CD8-positive, alpha-beta memory T cell (primary cell): Measurements from ENCODE around the gene KLHL42. TPM values are rescaled to one million over a fixed set of nuclear protein-coding genes. Genes with fewer than 3 reads are reported as not detected.

Experiments
- CTCF ChIA-PET: fragments of 350-600 bp; sonication (Branson Sonifier 250); formaldehyde crosslinking; loops from one replicate; lab custom pipeline; 2021; ENCODE audit warnings: antibody characterized with exemption; lab: Charles Lee
- POLR2A ChIA-PET: fragments of 350-600 bp; sonication (Branson Sonifier 250); formaldehyde crosslinking; loops from one replicate; lab custom pipeline; 2021; ENCODE audit warnings: antibody characterized with exemption; lab: Charles Lee
- DNase-seq, 5 donors: peaks; one replicate each; pipeline versions ENCODE4 v3.0.0 to v3.0.0-alpha.2; 2020 to 2022; ENCODE audit warnings: mixed read lengths in 1 of 5
- H3K27ac ChIP-seq: one replicate; pipeline ENCODE4 v1.7.0; 2013; ENCODE audit warnings: low read depth, mild to moderate bottlenecking, low read length, moderate library complexity
- H3K27me3 ChIP-seq: 2 replicates; pipeline ENCODE4 v1.7.0; 2013; ENCODE audit warnings: low read length, mild to moderate bottlenecking; ENCODE audit not compliant: insufficient read depth, poor library complexity, severe bottlenecking
- H3K36me3 ChIP-seq: 2 replicates; pipeline ENCODE4 v1.7.0; 2013; ENCODE audit warnings: mild to moderate bottlenecking, low read length, moderate library complexity; ENCODE audit not compliant: insufficient read depth
- H3K4me1 ChIP-seq: 2 replicates; pipeline ENCODE4 v1.7.0; 2013; ENCODE audit warnings: mild to moderate bottlenecking, low read length, moderate library complexity; ENCODE audit not compliant: insufficient read depth
- H3K4me3 ChIP-seq: 2 replicates; pipeline ENCODE4 v1.7.0; 2013; ENCODE audit warnings: mild to moderate bottlenecking, low read length
- H3K9me3 ChIP-seq: 2 replicates; pipeline ENCODE4 v1.7.0; 2013; ENCODE audit warnings: mild to moderate bottlenecking, low read length
- H3K27ac Mint-ChIP-seq, 8 donors: one replicate each; pipeline ENCODE4 v1.8.0; 2020 to 2021; ENCODE audit warnings: mixed read lengths in 8 of 8, mild to moderate bottlenecking in 6 of 8, inconsistent platforms in 3 of 8, moderate library complexity in 3 of 8
- H3K27me3 Mint-ChIP-seq, 2 donors: one replicate each; pipeline ENCODE4 v1.8.0; 2020 to 2021; ENCODE audit warnings: mixed read lengths in 2 of 2, mild to moderate bottlenecking in 1 of 2, moderate library complexity in 1 of 2
- H3K36me3 Mint-ChIP-seq, 3 donors: one replicate each; pipeline ENCODE4 v1.8.0; 2020 to 2021; ENCODE audit warnings: mixed read lengths in 3 of 3, inconsistent platforms in 1 of 3, mild to moderate bottlenecking in 1 of 3
- H3K4me1 Mint-ChIP-seq, 3 donors: one replicate each; pipeline ENCODE4 v1.8.0; 2020 to 2021; ENCODE audit warnings: mixed read lengths in 3 of 3, inconsistent platforms in 1 of 3, mild to moderate bottlenecking in 1 of 3
- H3K4me3 Mint-ChIP-seq, 7 donors: one replicate each; pipeline ENCODE4 v1.8.0; 2020 to 2021; ENCODE audit warnings: mixed read lengths in 7 of 7, mild to moderate bottlenecking in 6 of 7, moderate library complexity in 4 of 7, inconsistent platforms in 2 of 7
- H3K9me3 Mint-ChIP-seq, 5 donors: one replicate each; pipeline ENCODE4 v1.8.0; 2020 to 2022; ENCODE audit warnings: mixed read lengths in 5 of 5, mild to moderate bottlenecking in 3 of 5, moderate library complexity in 2 of 5, inconsistent platforms in 1 of 5
- polyA plus RNA-seq: library from polyadenylated mRNA; unstranded; fragments of 300-500 nt; fragmentation: Illumina TruSeq; gene quantifications from one replicate; pipeline ENCODE4 v1.2.3, GENCODE V29; 2021
- total RNA-seq, 2 experiments: library from RNA; stranded (reverse); gene quantifications; one replicate each; pipeline ENCODE4 v1.2.3, GENCODE V29; 2021

The KLHL42 gene
- total and polyA plus RNA-seq, 3 experiments from 2014 or later, result 9.5 to 14.1 (median 14.1) TPM

DNA sequence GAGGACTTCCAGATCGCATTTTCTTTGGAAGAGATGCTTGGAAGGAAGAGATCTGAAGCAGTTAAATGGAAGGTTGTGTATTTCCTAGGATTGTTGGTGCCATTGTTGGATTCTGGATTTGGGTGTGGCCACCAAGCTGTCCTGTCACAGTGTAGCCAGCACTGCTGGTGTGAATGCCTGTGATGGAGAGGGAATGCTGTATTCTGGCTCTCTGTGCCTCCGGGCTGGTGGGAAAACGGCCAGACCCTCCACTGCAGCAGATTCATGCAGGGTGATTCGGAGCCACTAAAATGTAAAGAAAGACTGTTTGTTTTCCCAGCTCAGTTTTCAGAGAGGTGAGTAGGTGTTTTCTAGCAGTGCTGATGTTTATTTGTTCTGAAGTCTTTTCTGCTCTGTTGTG, 30.7 kb downstream of the KLHL42 start:
- Mint-ChIP-seq H3K9me3 (no peaks in the 10 kb centered on the region), H3K27ac (no peak overlapping the region)
- POLR2A ChIA-PET, result no interaction called here

GRCh38 chr12:27812502-27812901, 32.5 kb downstream of the KLHL42 start:
- no peak overlapping the region for H3K4me3 ChIP-seq
- no peak overlapping the region for H3K4me3 Mint-ChIP-seq
- peaks cover 0 to 9% (median 7%) of the 10 kb centered on the region in 3 donors for H3K4me1 Mint-ChIP-seq
- peaks cover 16% of the 10 kb centered on the region for H3K4me1 ChIP-seq
- POLR2A ChIA-PET, result no interaction called here
- no peaks in the 10 kb centered on the region for H3K36me3 Mint-ChIP-seq
- CTCF ChIA-PET, result interaction anchor here (2.2 kb wide), 1 partner anchor 9 kb away, joined by 11 read pairs; no protein-coding TSS in a partner anchor
- H3K9me3 ChIP-seq, result no peaks in the 10 kb centered on the region
- peaks cover 3% of the 10 kb centered on the region for H3K27me3 ChIP-seq
- H3K27ac ChIP-seq, result no peak overlapping the region
- H3K9me3 Mint-ChIP-seq, result no peaks in the 10 kb centered on the region
- no peak for DNase-seq
- no peak overlapping the region for H3K27ac Mint-ChIP-seq
- peaks cover 0 to 40% of the 10 kb centered on the region in 2 donors for H3K27me3 Mint-ChIP-seq
- no peaks in the 10 kb centered on the region for H3K36me3 ChIP-seq

More for the DNA sequence above, 30.7 kb downstream of the KLHL42 start:
- DNase-seq, result no peak
- no peak overlapping the region for H3K4me3 Mint-ChIP-seq
- Histone ChIP-seq H3K4me3 (no peak overlapping the region), H3K27ac (no peak overlapping the region), H3K9me3 (no peaks in the 10 kb centered on the region), H3K4me1 (peaks cover 24% of the 10 kb centered on the region), H3K36me3 (no peaks in the 10 kb centered on the region), H3K27me3 (peaks cover 3% of the 10 kb centered on the region)
- peaks cover 14 to 25% (median 24%) of the 10 kb centered on the region in 3 donors for H3K4me1 Mint-ChIP-seq
- no peaks in the 10 kb centered on the region for H3K36me3 Mint-ChIP-seq
- CTCF ChIA-PET, result interaction anchor here (2.2 kb wide), 1 partner anchor 11 kb away, joined by 11 read pairs; no protein-coding TSS in a partner anchor
- peaks cover 4 to 42% of the 10 kb centered on the region in 2 donors for H3K27me3 Mint-ChIP-seq

- POLR2A ChIA-PET, result no interaction called here
- Histone ChIP-seq H3K4me3 (no peak overlapping the region), H3K27ac (no peak overlapping the region), H3K9me3 (no peaks in the 10 kb centered on the region), H3K27me3 (no peaks in the 10 kb centered on the region), H3K36me3 (no peaks in the 10 kb centered on the region), H3K4me1 (peaks cover 13% of the 10 kb centered on the region)
- Mint-ChIP-seq H3K4me1 (peaks cover 0 to 6% (median 3%) of the 10 kb centered on the region in 3 donors), H3K27me3 (peaks cover 0 to 36% of the 10 kb centered on the region in 2 donors), H3K27ac (no peak overlapping the region), H3K36me3 (no peaks in the 10 kb centered on the region), H3K4me3 (no peak overlapping the region), H3K9me3 (no peaks in the 10 kb centered on the region)
- no peak for DNase-seq
- CTCF ChIA-PET, result no interaction called here
Observed at GRCh38 chr12:27814411-27814810, 34.4 kb downstream of the KLHL42 start.

- H3K4me3 ChIP-seq, result no peak overlapping the region
- CTCF ChIA-PET, result no interaction called here
- peaks cover 4 to 33% of the 10 kb centered on the region in 2 donors for H3K27me3 Mint-ChIP-seq
- H3K4me3 Mint-ChIP-seq, result no peak overlapping the region
- H3K27ac ChIP-seq, result no peak overlapping the region
- peaks cover 0 to 6% (median 3%) of the 10 kb centered on the region in 3 donors for H3K4me1 Mint-ChIP-seq
- H3K9me3 Mint-ChIP-seq, result no peaks in the 10 kb centered on the region
- peaks cover 13% of the 10 kb centered on the region for H3K4me1 ChIP-seq
- H3K36me3 ChIP-seq, result no peaks in the 10 kb centered on the region
- H3K36me3 Mint-ChIP-seq, result no peaks in the 10 kb centered on the region
- POLR2A ChIA-PET, result no interaction called here
- no peaks in the 10 kb centered on the region for H3K27me3 ChIP-seq
- no peak overlapping the region for H3K27ac Mint-ChIP-seq
- DNase-seq, result no peak
- H3K9me3 ChIP-seq, result no peaks in the 10 kb centered on the region
Observed at GRCh38 chr12:27814851-27815591, 35.0 kb downstream of the KLHL42 start.

DNA sequence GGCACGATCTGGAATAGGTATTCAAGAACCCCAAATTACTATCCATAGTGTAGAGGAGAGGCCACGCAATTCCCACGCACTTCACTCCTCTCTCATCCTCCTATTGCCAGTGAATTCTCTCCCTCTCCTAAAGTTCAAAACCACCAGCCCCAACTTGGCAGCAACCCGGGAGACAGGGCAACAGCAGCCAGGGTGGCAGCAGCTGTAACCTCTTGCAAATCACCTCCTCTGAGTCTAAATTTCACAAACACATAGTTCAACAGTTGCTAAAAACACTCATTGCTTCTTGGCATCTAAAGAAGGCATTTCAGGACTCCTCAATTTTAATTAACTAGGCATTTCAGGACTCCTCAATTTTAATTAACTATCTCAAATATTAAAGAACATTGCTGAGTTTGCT, 37.7 kb downstream of the KLHL42 start:
- H3K4me1 ChIP-seq, result peaks cover 23% of the 10 kb centered on the region
- no peak overlapping the region for H3K4me3 ChIP-seq
- DNase-seq, result no peak

GRCh38 chr12:27818401-27818918, 38.4 kb downstream of the KLHL42 start:
- peaks cover 23% of the 10 kb centered on the region for H3K4me1 ChIP-seq
- DNase-seq, result no peak
- no peak overlapping the region for H3K4me3 ChIP-seq
- no peaks in the 10 kb centered on the region for H3K9me3 ChIP-seq
- H3K27ac ChIP-seq, result no peak overlapping the region
- peaks cover 6 to 12% of the 10 kb centered on the region in 2 donors for H3K27me3 Mint-ChIP-seq
- H3K36me3 ChIP-seq, result no peaks in the 10 kb centered on the region
- H3K9me3 Mint-ChIP-seq, result no peaks in the 10 kb centered on the region
- no peak overlapping the region for H3K4me3 Mint-ChIP-seq
- H3K36me3 Mint-ChIP-seq, result no peaks in the 10 kb centered on the region
- H3K27ac Mint-ChIP-seq, result peak overlapping the region in 2 of 8 donors; percentile 24 to 29
- POLR2A ChIA-PET, result no interaction called here
- H3K27me3 ChIP-seq, result no peaks in the 10 kb centered on the region
- CTCF ChIA-PET, result no interaction called here
- peaks cover 21 to 30% (median 23%) of the 10 kb centered on the region in 3 donors for H3K4me1 Mint-ChIP-seq

More for the DNA sequence above, 37.7 kb downstream of the KLHL42 start:
- no peak overlapping the region for H3K27ac ChIP-seq
- no peaks in the 10 kb centered on the region for H3K9me3 Mint-ChIP-seq
- no peak overlapping the region for H3K27ac Mint-ChIP-seq
- POLR2A ChIA-PET, result no interaction called here
- peaks cover 18 to 24% (median 19%) of the 10 kb centered on the region in 3 donors for H3K4me1 Mint-ChIP-seq
- H3K36me3 ChIP-seq, result no peaks in the 10 kb centered on the region
- H3K9me3 ChIP-seq, result no peaks in the 10 kb centered on the region
- H3K36me3 Mint-ChIP-seq, result no peaks in the 10 kb centered on the region
- peak overlapping the region in 1 of 7 donors; percentile 34 for H3K4me3 Mint-ChIP-seq
- H3K27me3 Mint-ChIP-seq, result peaks cover 6 to 14% of the 10 kb centered on the region in 2 donors
- CTCF ChIA-PET, result no interaction called here
- no peaks in the 10 kb centered on the region for H3K27me3 ChIP-seq

GRCh38 chr12:27820564-27820963, 40.5 kb downstream of the KLHL42 start:
- peaks cover 22 to 34% (median 32%) of the 10 kb centered on the region in 3 donors for H3K4me1 Mint-ChIP-seq
- peaks cover 10% of the 10 kb centered on the region for H3K4me1 ChIP-seq
- H3K36me3 ChIP-seq, result no peaks in the 10 kb centered on the region
- no peaks in the 10 kb centered on the region for H3K27me3 ChIP-seq
- no peak overlapping the region for H3K27ac Mint-ChIP-seq
- no peaks in the 10 kb centered on the region for H3K36me3 Mint-ChIP-seq
- H3K4me3 ChIP-seq, result no peak overlapping the region
- no peak for DNase-seq
- no peak overlapping the region for H3K4me3 Mint-ChIP-seq
- peaks cover 6 to 7% of the 10 kb centered on the region in 2 donors for H3K27me3 Mint-ChIP-seq
- POLR2A ChIA-PET, result no interaction called here
- H3K9me3 Mint-ChIP-seq, result no peaks in the 10 kb centered on the region
- no peak overlapping the region for H3K27ac ChIP-seq
- no peaks in the 10 kb centered on the region for H3K9me3 ChIP-seq
- CTCF ChIA-PET, result interaction anchor here (1.4 to 3.3 kb wide), 6 partner anchors 9 to 87 kb away, joined by 3 to 18 read pairs (median 10); partner anchors contain the start of genes KLHL42 and MANSC4
